Liver (tissue), 9 donors: Measurements from ENCODE around the gene OGFR. TPM values are rescaled to one million over a fixed set of nuclear protein-coding genes. Genes with fewer than 3 reads are reported as not detected.
A peak's percentile ranks its signal among the peaks of the same experiment; 100 is the strongest.

Source experiments
- DNase-seq: peaks from one replicate; pipeline ENCODE4 v3.0.0-alpha.2; 2017; ENCODE audit warnings: low spot score
- H3K27ac ChIP-seq, 2 donors: one replicate each; pipeline ENCODE4 v1.7.0; 2013; ENCODE audit warnings: inconsistent platforms in 2 of 2, low read length in 2 of 2, control low read depth in 1 of 2, low read depth in 1 of 2, mild to moderate bottlenecking in 1 of 2
- H3K27me3 ChIP-seq, 4 donors: one replicate each; pipeline versions ENCODE4 v1.6.1 to v1.7.0; 2013; ENCODE audit warnings: low read length in 3 of 4, inconsistent platforms in 1 of 4, mild to moderate bottlenecking in 1 of 4, moderate library complexity in 1 of 4; ENCODE audit not compliant: control insufficient read depth in 4 of 4, insufficient read depth in 4 of 4
- H3K36me3 ChIP-seq, 4 donors: one replicate each; pipeline versions ENCODE4 v1.6.1 to v1.7.0; 2013; ENCODE audit warnings: low read length in 3 of 4, mild to moderate bottlenecking in 3 of 4, low read depth in 1 of 4, moderate library complexity in 1 of 4; ENCODE audit not compliant: control insufficient read depth in 4 of 4, insufficient read depth in 3 of 4
- H3K4me1 ChIP-seq, 4 donors: one replicate each; pipeline versions ENCODE4 v1.6.1 to v1.7.0; 2013; ENCODE audit warnings: low read length in 3 of 4, mild to moderate bottlenecking in 3 of 4, moderate library complexity in 1 of 4; ENCODE audit not compliant: control insufficient read depth in 4 of 4, insufficient read depth in 4 of 4
- H3K4me3 ChIP-seq, 3 donors: one replicate each; pipeline versions ENCODE4 v1.6.1 to v1.7.0; 2013; ENCODE audit warnings: low read length in 3 of 3, control low read depth in 1 of 3, low read depth in 1 of 3, mild to moderate bottlenecking in 1 of 3
- H3K9ac ChIP-seq, 2 donors: one replicate each; pipeline ENCODE4 v1.7.0; 2013; ENCODE audit warnings: low read length in 2 of 2, mild to moderate bottlenecking in 2 of 2, moderate library complexity in 2 of 2, control low read depth in 1 of 2, low read depth in 1 of 2
- H3K9me3 ChIP-seq, 4 donors: one replicate each; pipeline versions ENCODE4 v1.6.1 to v1.7.0; 2013; ENCODE audit warnings: low read length in 3 of 4; ENCODE audit not compliant: control insufficient read depth in 4 of 4
- ATF3 ChIP-seq: IDR thresholded peaks from 2 replicates; pipeline ENCODE4 v1.6.1; 2016; ENCODE audit warnings: antibody characterized with exemption
- CTCF ChIP-seq: fragments of 150-350 bp; IDR thresholded peaks from 2 replicates; pipeline ENCODE4 v1.5.1; 2017; ENCODE audit warnings: improper control_type of control experiment, low read depth, low read length; ENCODE audit not compliant: missing input control
- FOXA1 ChIP-seq: IDR thresholded peaks from 2 replicates; pipeline ENCODE4 v1.6.1; 2016; ENCODE audit warnings: antibody characterized with exemption
- FOXA2 ChIP-seq: IDR thresholded peaks from 2 replicates; pipeline ENCODE4 v1.6.1; 2016; ENCODE audit warnings: antibody characterized with exemption
- GABPA ChIP-seq, 2 donors: IDR thresholded peaks in 1 of 2; conservative IDR thresholded peaks in 1 of 2; 2 replicates each; pipeline ENCODE4 v1.6.1; 2016; ENCODE audit warnings: antibody characterized with exemption in 2 of 2, mild to moderate bottlenecking in 1 of 2, moderate library complexity in 1 of 2
- HNF4A ChIP-seq, 2 donors: conservative IDR thresholded peaks; 2 replicates each; pipeline ENCODE4 v1.6.1; 2016; ENCODE audit warnings: antibody characterized with exemption in 2 of 2, mild to moderate bottlenecking in 2 of 2
- HNF4G ChIP-seq: IDR thresholded peaks from 2 replicates; pipeline ENCODE4 v1.6.1; 2016; ENCODE audit warnings: antibody characterized with exemption
- JUND ChIP-seq, 2 donors: IDR thresholded peaks; 2 replicates each; pipeline ENCODE4 v1.6.1; 2016; ENCODE audit warnings: antibody characterized with exemption in 2 of 2
- RAD21 ChIP-seq, 2 donors: IDR thresholded peaks; 2 replicates each; pipeline ENCODE4 v1.6.1; 2016; ENCODE audit warnings: antibody characterized with exemption in 2 of 2, mild to moderate bottlenecking in 2 of 2
- REST ChIP-seq: IDR thresholded peaks from 2 replicates; pipeline ENCODE4 v1.6.1; 2016; ENCODE audit warnings: antibody characterized with exemption, mild to moderate bottlenecking
- RXRA ChIP-seq, 2 donors: IDR thresholded peaks; 2 replicates each; pipeline ENCODE4 v1.6.1; 2017 to 2018; ENCODE audit warnings: antibody characterized with exemption in 2 of 2, mild to moderate bottlenecking in 1 of 2
- SP1 ChIP-seq: IDR thresholded peaks from 2 replicates; pipeline ENCODE4 v1.6.1; 2018; ENCODE audit warnings: antibody characterized with exemption, mild to moderate bottlenecking
- ZBTB33 ChIP-seq: IDR thresholded peaks from 2 replicates; pipeline ENCODE4 v1.6.1; 2016; ENCODE audit warnings: antibody characterized with exemption
- WGBS: extraction: QIAGEN DNeasy Blood & Tissue Kit; methylation state at CpG from one replicate; pipeline ENCODE4 v1.1.7; 2013; 5-methylcytosine and 5-hydroxymethylcytosine counted together
- polyA plus RNA-seq, 2 donors: library from polyadenylated mRNA; stranded (reverse) in 1 of 2; unstranded in 1 of 2; fragments of 200-250 nt in 1 of 2; fragments of >200 nt in 1 of 2; fragmentation: Nextera tagmentation in 1 of 2; extraction: Ambion mirVana in 1 of 2; gene quantifications; one replicate each; pipeline versions ENCODE4 v1.2.1 to v1.2.3, GENCODE V29; 2013 to 2015
- total RNA-seq, 2 donors: library from RNA; depleted of rRNA; stranded (reverse); fragments of >200 nt; gene quantifications; one replicate each; pipeline ENCODE4 v1.2.3, GENCODE V29; 2014
- donor health status: healthy.
- donor health status: healthy.
- donor health status: healthy.
- donor health status: healthy.
- donor health status: healthy.

OGFR gene
- total and polyA plus RNA-seq, 4 donors, result 5.9 to 59.4 (median 29.4) TPM

GRCh38 chr20:62822788-62823651, 18.4 kb downstream of the OGFR start:
- Histone ChIP-seq H3K9me3 (no peaks in the 10 kb centered on the region), H3K36me3 (no peaks in the 10 kb centered on the region), H3K4me1 (peaks cover 2 to 17% (median 7%) of the 10 kb centered on the region in 4 donors), H3K27ac (no peak overlapping the region), H3K27me3 (no peaks in the 10 kb centered on the region), H3K4me3 (no peak overlapping the region), H3K9ac (no peak overlapping the region)
- WGBS, result 82% methylated on average over 24 of the region's 24 CpGs
- no peak for DNase-seq
- TF ChIP-seq RXRA (IDR thresholded peaks at IDR 0.05), result no peak
- TF ChIP-seq RAD21 (IDR thresholded peaks at IDR 0.05), result peak; percentile 74 to 77
- peak; percentile 39 for TF ChIP-seq CTCF
- TF ChIP-seq HNF4A (conservative IDR thresholded peaks at IDR 0.05), result peak; percentile 46 to 52

- Histone ChIP-seq H3K4me1 (peaks cover 0 to 14% (median 7%) of the 10 kb centered on the region in 4 donors), H3K9ac (no peak overlapping the region), H3K27me3 (no peaks in the 10 kb centered on the region), H3K27ac (no peak overlapping the region), H3K9me3 (no peaks in the 10 kb centered on the region), H3K4me3 (no peak overlapping the region), H3K36me3 (no peaks in the 10 kb centered on the region)
- TF ChIP-seq GABPA (IDR thresholded peaks at IDR 0.05 in 1 of 2, conservative IDR thresholded peaks at IDR 0.05 in 1 of 2) (no peak), HNF4A (conservative IDR thresholded peaks at IDR 0.05) (no peak), RXRA (IDR thresholded peaks at IDR 0.05) (no peak), CTCF (no peak)
- DNase-seq, result no peak
- 92% methylated on average over 38 of the region's 38 CpGs for WGBS
Measured at GRCh38 chr20:62823688-62824475, 19.2 kb downstream of the OGFR start.

GRCh38 chr20:62824476-62825332, 20.1 kb downstream of the OGFR start:
- WGBS, result 42% methylated on average over 33 of the region's 36 CpGs
- DNase-seq, result no peak
- Histone ChIP-seq H3K9ac (no peak overlapping the region), H3K36me3 (no peaks in the 10 kb centered on the region), H3K4me3 (no peak overlapping the region), H3K27ac (no peak overlapping the region), H3K4me1 (peaks cover 0 to 12% (median 7%) of the 10 kb centered on the region in 4 donors), H3K9me3 (no peaks in the 10 kb centered on the region), H3K27me3 (no peaks in the 10 kb centered on the region)
- TF ChIP-seq SP1 (no peak), ZBTB33 (no peak), ATF3 (no peak), FOXA2 (no peak), REST (no peak), JUND (IDR thresholded peaks at IDR 0.05) (no peak), FOXA1 (no peak), HNF4G (no peak)
